Cardiac septum (tissue), 1 donor: ENCODE results near the gene GSTA5. TPM values are rescaled to one million over a fixed set of nuclear protein-coding genes. Genes with fewer than 3 reads are reported as not detected.
"Not testable (repeated sequence)": the region's sequence is repeated elsewhere in the genome, so short reads cannot be mapped to it uniquely, and the experiment has no call there.

ENCODE experiments used
- DNase-seq: peaks from one replicate; pipeline ENCODE4 v3.0.0-alpha.2; 2020; ENCODE audit warnings: low spot score
- intact Hi-C: fragments of 100-400 bp; cut with DNase I; formaldehyde crosslinking; loops from one replicate; pipeline ENCODE4 v1.14.0; 2022
- total RNA-seq: library from RNA; stranded (reverse); fragmentation: NEBNext Ultra II Directional; extraction: Animal tissue kit (Norgen Biotek cat#: 25700); gene quantifications from one replicate; pipeline ENCODE4 v1.2.1, GENCODE V29; 2021
- donor health status: DM: no; HTN: no; CAD: no.

GSTA5 gene
- total RNA-seq, 1 donor from 2014 or later: not detected

- intact Hi-C loops: no loop called here
- DNase-seq: no peak
These were observed 1.2 kb downstream of the GSTA5 start for GRCh38 chr6:52839124-52840055.

- intact Hi-C loops: no loop called here
- DNase-seq: no peak
These were observed 6.1 kb downstream of the GSTA5 start for GRCh38 chr6:52834481-52834880.

GRCh38 chr6:52830869-52831268 lies 9.7 kb downstream of the GSTA5 start:
- DNase-seq, intact Hi-C loops: not testable (repeated sequence)

- intact Hi-C loops: no loop called here
- DNase-seq: no peak
These were observed 11.4 kb downstream of the GSTA5 start for GRCh38 chr6:52829046-52829817.

- DNase-seq, intact Hi-C loops: not testable (repeated sequence)
These were observed 12.0 kb downstream of the GSTA5 start for GRCh38 chr6:52828621-52829020.

- intact Hi-C loops: not testable (repeated sequence)
These were observed 13.4 kb downstream of the GSTA5 start for GRCh38 chr6:52827073-52827783.

GRCh38 chr6:52826513-52826912 lies 14.1 kb downstream of the GSTA5 start:
- DNase-seq: no peak
- intact Hi-C loops: no loop called here

More at GRCh38 chr6:52827073-52827783, 13.4 kb downstream of the GSTA5 start:
- DNase-seq: not testable (repeated sequence)

DNA sequence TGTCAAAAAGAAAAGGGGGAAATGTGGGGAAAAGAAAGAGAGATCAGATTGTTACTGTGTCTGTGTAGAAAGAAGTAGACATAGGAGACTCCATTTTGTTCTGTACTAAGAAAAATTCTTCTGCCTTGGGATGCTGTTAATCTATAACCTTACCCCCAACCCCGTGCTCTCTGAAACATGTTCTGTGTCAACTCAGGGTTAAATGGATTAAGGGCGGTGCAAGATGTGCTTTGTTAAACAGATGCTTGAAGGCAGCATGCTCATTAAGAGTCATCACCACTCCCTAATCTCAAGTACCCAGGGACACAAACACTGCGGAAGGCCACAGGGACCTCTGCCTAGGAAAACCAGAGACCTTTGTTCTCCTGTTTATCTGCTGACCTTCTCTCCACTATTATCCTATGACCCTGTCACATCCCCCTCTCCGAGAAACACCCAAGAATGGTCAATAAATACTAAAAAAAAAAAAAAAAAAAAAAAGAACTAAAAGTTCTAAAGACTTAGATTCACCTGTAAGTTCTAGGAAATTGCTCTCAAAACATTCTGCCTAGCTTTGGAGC lies 14.6 kb downstream of the GSTA5 start:
- intact Hi-C loops: not testable (repeated sequence)

DNA sequence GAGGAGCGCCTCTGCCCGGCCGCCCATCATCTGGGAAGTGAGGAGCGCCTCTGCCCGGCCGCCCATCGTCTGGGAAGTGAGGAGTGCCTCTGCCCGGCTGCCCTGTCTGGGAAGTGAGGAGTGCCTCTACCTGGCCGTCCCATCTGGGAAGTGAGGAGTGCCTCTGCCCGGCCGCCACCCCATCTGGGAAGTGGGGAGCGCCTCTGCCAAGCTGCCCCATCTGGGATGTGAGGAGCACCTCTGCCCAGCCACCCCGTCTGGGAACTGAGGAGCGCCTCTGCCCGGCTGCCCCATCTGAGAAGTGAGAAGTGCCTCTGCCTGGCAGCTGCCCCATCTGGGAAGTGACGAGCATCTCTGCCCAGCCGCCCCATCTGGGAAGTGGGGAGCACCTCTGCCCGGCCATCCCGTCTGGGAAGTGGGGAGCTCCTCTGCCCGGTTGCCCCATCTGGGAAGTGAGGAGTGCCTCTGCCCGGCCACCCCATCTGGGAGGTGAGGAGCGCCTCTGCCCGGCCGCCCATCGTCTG lies 15.3 kb downstream of the GSTA5 start:
- DNase-seq, intact Hi-C loops: not testable (repeated sequence)

More for the DNA sequence above, 14.6 kb downstream of the GSTA5 start:
- not testable (repeated sequence) for DNase-seq

GRCh38 chr6:52821842-52822241 lies 18.8 kb downstream of the GSTA5 start:
- intact Hi-C loops: no loop called here
- DNase-seq: no peak

GRCh38 chr6:52820198-52820597 lies 20.4 kb downstream of the GSTA5 start:
- intact Hi-C loops: no loop called here
- no peak for DNase-seq

GRCh38 chr6:52815167-52816092 lies 25.2 kb downstream of the GSTA5 start:
- intact Hi-C loops: no loop called here

DNA sequence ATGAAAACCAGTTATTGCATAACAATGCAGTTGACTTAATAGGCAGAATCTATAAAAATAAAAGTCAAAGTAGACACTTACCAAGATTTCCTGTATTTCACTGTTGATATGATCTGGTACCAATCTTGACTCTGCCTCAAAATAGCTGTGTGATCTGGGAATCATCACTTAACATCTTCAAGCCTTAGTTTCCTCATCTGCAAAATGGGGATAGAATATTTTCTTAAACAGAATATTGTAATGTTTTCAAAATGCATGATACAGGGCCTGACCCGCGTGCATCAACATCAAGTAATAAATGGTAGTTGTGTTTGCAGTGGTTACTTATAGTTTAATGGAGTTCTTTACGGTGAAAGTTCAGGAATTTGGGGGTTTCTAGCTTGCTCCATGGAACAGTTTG lies 26.1 kb downstream of the GSTA5 start:
- intact Hi-C loops, DNase-seq: not testable (repeated sequence)

More at GRCh38 chr6:52815167-52816092, 25.2 kb downstream of the GSTA5 start:
- DNase-seq: no peak

DNA sequence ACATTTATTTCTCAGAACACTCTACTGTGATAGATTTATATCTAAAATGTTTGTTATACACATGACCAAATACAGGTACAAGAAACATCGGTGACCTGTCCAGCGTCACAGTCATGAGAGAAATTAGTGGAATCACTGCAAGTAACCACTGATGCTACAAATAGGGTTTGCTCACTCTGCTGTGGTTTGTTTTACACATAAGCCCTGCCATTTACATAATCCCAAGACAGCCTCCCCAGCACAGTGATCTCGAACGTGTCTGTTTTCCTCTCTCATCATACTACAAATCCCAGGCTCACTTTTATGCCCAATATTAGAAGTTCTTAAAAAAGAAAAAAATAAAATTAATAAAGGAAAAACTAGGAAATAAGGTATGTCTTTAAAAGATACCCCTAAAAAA lies 30.8 kb downstream of the GSTA5 start:
- intact Hi-C loops, DNase-seq: not testable (repeated sequence)

GRCh38 chr6:52808660-52809059 lies 32.0 kb downstream of the GSTA5 start:
- DNase-seq: no peak
- intact Hi-C loops: no loop called here

DNA sequence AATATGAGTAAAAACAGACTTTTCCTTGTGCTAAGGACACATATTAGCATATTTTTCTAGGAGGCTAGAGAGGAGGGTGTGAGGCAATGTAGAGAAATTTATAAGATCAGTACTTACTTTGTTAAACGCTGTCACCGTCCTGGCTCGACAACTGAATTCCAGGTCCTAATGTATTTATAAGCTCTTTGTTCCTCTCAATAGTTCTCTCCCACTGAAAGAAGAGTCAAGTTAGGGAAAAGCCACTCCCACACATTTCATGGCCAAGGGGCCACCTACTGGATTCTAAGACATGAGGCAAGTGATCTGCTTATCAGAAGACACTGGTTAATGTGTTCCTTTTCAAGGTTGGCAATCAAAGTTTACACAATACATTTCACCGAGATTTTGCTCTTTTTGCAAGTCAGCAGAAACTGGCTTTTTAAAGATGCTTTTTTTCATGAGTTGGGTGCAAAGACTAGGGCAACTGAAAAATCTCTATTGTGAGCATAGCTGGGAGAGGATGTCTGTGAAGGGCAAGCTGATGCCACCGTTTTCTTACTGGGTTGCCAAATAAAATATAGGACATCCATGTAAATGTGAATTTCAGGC lies 36.9 kb downstream of the GSTA5 start, which contains the start of gene GSTA1:
Gene GSTA1 (minus strand): TSS at position 149 of the 588 bp plus-strand sequence. CDS start 4,549 bp downstream, outside the sequence.
- DNase-seq, intact Hi-C loops: not testable (repeated sequence)

- no peak for DNase-seq
- intact Hi-C loops: no loop called here
These were observed 37.8 kb downstream of the GSTA5 start for GRCh38 chr6:52802806-52803205.
